Measurements from ENCODE around the gene ARFGEF2.
"Not testable (repeated sequence)": the region's sequence is repeated elsewhere in the genome, so short reads cannot be mapped to it uniquely, and the experiment has no call there.

Gene ARFGEF2

GRCh38 chr20:49024220-49024619, 102.7 kb downstream of the ARFGEF2 start:
- DNase-seq (ENCODE audit: low spot score) = no peak
- in situ Hi-C loops (cut with MboI; ENCODE audit: low pct_unique_long_range_greater_than_20kb, low sequenced_read_pairs, unreplicated experiment) = no loop called here
- TF ChIP-seq, protein P1, sequence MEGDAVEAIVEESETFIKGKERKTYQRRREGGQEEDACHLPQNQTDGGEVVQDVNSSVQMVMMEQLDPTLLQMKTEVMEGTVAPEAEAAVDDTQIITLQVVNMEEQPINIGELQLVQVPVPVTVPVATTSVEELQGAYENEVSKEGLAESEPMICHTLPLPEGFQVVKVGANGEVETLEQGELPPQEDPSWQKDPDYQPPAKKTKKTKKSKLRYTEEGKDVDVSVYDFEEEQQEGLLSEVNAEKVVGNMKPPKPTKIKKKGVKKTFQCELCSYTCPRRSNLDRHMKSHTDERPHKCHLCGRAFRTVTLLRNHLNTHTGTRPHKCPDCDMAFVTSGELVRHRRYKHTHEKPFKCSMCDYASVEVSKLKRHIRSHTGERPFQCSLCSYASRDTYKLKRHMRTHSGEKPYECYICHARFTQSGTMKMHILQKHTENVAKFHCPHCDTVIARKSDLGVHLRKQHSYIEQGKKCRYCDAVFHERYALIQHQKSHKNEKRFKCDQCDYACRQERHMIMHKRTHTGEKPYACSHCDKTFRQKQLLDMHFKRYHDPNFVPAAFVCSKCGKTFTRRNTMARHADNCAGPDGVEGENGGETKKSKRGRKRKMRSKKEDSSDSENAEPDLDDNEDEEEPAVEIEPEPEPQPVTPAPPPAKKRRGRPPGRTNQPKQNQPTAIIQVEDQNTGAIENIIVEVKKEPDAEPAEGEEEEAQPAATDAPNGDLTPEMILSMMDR (IDR thresholded peaks at IDR 0.05; ENCODE audit: extremely low read depth, insufficient read depth, missing control alignments) = no peak

DNA sequence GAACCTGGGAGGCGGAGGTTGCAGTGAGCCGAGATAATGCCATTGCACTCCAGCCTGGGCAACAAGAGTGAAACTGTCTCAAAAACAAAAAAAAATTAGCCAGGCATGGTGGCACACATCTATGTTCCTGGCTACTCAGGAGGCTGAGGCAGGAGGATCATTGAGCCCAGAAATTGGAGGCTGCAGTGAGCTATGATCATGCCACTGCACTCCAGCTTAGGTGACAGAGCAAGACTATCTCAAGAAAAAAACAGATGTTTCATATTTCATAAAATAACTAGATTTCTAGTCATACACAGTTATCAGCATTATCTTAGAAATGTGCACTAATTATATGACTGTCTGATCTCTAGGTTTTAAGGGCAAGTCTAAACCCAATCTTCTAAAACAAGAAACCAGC, 106.7 kb downstream of the ARFGEF2 start:
- DNase-seq (ENCODE audit: low spot score); in situ Hi-C loops (cut with MboI; ENCODE audit: low pct_unique_long_range_greater_than_20kb, low sequenced_read_pairs, unreplicated experiment): not testable (repeated sequence)

DNA sequence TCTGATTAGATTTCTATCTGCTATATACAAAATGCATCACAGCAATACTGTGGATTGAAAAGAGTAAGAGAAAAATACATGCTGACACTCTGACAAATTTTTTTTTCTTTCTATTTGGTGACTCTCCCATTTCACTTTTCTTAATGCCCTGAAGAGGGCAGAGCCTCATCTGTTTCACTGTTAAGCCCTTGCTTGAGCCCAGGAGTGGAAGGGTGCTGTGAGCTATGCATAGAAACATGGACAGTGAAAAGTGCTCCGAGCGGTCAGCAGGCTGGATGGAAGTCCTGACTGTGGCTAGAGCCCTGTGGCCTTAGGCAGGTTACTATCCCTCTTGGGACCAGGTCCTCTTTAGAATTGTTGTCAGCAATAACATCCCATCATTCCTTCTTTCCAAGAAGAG, 107.2 kb downstream of the ARFGEF2 start:
- TF ChIP-seq, protein P1 (IDR thresholded peaks at IDR 0.05; ENCODE audit: extremely low read depth, insufficient read depth, missing control alignments) = peak; percentile 30
- DNase-seq (ENCODE audit: low spot score) = no peak

DNA sequence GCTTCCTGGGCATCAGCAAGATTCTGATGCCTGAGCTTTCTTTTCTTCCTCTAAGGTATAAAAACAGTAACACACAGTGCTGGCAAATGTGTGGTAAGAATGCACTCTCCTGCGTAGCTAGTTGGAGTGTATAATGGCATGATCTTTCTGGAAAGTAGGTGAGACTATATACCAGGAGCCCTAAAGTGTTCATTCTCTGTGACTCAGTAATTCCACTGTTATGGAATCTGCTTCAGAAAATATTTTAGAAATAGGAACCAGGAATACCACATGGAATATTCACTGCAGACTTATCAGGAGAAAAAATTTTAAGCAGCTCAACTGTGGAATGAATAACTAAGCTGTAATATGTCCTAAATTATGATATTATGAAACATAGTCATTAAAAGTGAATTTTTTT, 107.7 kb downstream of the ARFGEF2 start:
- in situ Hi-C loops (cut with MboI; ENCODE audit: low pct_unique_long_range_greater_than_20kb, low sequenced_read_pairs, unreplicated experiment) = no loop called here

More for the DNA sequence above, 107.2 kb downstream of the ARFGEF2 start:
- in situ Hi-C loops (cut with MboI; ENCODE audit: low pct_unique_long_range_greater_than_20kb, low sequenced_read_pairs, unreplicated experiment) = no loop called here

DNA sequence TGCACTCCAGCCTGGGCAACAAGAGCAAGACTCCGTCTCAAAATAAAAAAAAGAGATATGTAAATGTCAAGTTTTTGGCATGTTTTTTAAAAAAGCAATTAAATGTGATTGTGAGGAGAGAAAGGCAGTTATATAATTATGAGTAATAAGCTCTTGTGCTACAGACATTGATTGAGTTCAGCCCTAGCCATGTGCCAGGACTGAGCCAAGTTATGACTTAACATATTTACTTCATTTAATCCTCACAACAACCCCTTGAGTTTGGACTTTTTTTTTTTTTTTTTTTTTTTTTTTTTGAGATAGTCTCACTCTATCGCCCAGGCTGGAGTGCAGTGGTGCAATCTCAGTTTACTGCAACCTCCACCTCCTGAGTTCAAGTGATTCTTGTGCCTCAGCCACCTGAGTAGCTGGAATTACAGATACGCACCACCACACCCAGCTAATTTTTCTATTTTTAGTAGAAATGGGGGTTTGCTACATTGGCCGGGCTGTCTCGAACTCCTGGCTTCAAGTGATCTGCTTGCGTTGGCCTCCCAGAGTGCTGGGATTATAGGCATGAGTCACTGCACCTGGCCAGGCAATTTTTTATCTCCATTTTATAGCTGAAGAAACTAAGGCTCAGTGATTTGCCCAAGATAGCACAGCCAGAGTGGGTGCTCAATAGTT, 109.6 kb downstream of the ARFGEF2 start:
- in situ Hi-C loops (cut with MboI; ENCODE audit: low pct_unique_long_range_greater_than_20kb, low sequenced_read_pairs, unreplicated experiment) = no loop called here
- TF ChIP-seq, protein P1 (IDR thresholded peaks at IDR 0.05; ENCODE audit: extremely low read depth, insufficient read depth, missing control alignments) = no peak
- DNase-seq (ENCODE audit: low spot score) = no peak

More for the DNA sequence above, 107.7 kb downstream of the ARFGEF2 start:
- DNase-seq (ENCODE audit: low spot score) = no peak
- TF ChIP-seq, protein P1 (IDR thresholded peaks at IDR 0.05; ENCODE audit: extremely low read depth, insufficient read depth, missing control alignments) = no peak

- in situ Hi-C loops (cut with MboI; ENCODE audit: low pct_unique_long_range_greater_than_20kb, low sequenced_read_pairs, unreplicated experiment) = no loop called here
- TF ChIP-seq, protein P1 (IDR thresholded peaks at IDR 0.05; ENCODE audit: extremely low read depth, insufficient read depth, missing control alignments) = no peak
- DNase-seq (ENCODE audit: low spot score) = no peak
These were observed 110.9 kb downstream of the ARFGEF2 start for GRCh38 chr20:49032455-49032854.

DNA sequence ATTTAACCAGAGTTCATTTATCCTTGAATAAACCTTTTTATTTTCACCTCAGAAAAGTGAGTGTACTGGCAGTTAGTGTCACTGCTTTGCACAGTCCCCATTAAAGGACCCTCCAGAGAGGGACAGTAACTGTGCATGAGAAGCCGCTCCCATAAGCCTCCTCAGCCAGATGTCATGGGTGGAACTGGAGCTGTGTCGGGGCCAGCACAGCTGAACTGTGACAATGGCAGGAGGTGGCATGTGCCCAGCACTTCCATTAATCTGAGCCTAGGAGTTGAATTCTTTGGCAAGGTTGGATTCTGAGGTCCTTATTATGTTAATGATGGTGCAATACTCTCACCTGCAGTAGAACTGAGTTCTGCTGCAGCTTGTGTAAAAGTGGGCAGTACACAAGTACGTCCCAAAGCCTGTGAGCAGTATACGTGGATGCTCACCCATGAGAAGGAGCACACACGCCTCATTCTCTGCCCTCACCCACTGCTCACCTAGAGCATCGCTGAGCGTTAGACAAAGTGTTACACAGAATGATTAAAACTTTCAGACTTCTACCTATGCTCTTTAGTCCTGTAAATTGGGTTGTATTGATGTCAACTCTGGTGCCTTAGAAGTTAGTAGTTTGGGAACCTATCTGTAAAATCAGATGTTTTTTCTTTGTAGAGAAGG, 112.7 kb downstream of the ARFGEF2 start:
- TF ChIP-seq, protein P1 (IDR thresholded peaks at IDR 0.05; ENCODE audit: extremely low read depth, insufficient read depth, missing control alignments) = no peak
- DNase-seq (ENCODE audit: low spot score) = no peak
- in situ Hi-C loops (cut with MboI; ENCODE audit: low pct_unique_long_range_greater_than_20kb, low sequenced_read_pairs, unreplicated experiment) = no loop called here
